ENCODE results near the gene HESX1.
A peak's percentile ranks its signal among the peaks of the same experiment; 100 is the strongest.

DNA sequence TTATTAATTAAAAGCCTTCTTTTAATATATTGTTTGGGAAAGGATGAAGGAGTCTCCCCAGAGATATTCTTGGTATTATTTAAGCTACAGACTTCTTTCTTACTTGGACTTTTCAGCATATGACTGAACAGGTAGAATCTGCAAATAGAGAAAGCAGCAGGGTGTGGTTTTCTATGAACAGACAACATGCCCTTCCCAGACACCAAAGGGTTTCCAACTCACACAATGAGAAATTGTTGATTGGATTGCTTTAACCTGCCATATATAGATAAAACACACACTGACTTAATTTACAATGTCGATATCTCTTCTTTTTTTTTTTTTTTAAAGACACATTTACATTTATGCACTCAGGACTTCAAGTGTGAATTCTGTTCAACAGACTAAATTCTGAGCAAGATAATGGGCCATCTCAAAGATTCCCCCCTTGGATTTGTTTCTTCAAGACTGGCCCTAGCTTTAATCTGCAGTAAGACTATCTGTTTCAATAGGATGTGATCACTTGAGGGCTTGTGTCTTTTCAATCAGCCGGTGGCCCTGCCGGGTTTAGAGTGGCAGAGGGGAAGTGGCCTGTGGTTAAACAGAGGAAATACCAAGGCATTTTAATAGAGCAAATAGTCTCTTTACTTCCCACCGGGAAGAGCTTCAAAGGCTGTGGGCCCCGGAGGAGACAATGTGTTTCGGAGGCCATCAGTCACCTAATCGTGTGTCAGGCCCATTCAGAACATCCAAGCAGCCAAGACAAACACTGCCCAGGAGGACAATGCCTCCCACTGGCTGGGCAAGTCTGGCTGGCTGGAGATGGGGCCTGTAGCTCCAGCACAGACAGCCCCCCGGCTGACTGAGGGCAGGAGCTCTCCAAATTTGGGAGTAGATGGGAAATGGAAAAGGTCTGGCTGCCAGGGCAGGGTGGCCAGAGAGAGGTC, 40.7 kb downstream of the HESX1 start:
- no peak for TF ChIP-seq EZH2 (IDR thresholded peaks at IDR 0.05)
- TF ChIP-seq POLR2AphosphoS5 (IDR thresholded peaks at IDR 0.05; ENCODE audit: borderline replicate concordance, low read depth, low read length), result peak; percentile 59; the same call in 1 of the 2 replicates
- no peak for TF ChIP-seq FOXP2 (optimal IDR thresholded peaks at IDR 0.05; ENCODE audit: control extremely low read depth, extremely low read length, insufficient read depth)

Measured in SK-N-MC (cell line).